ENCODE results near the gene KANSL1.

KANSL1 gene

DNA sequence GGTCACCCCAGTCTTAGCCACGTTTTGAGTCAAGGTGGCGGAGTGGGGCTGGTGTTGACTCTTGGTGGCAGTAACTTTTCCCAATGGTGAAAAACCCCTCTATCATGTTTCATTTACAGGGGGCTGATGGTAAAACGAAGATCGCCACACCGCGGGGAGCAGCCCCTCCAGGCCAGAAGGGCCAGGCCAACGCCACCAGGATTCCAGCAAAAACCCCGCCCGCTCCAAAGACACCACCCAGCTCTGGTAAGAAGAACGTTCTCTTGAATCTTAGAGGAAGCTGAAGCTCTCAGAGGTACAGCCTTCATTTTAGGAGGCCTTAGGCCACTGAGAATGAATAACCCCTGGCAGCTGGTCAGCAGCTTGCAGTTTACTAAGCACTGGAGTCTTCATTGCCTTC lies 201.9 kb downstream of the KANSL1 start:
- no peak for DNase-seq
- Histone ChIP-seq H3K27me3 (no peaks in the 10 kb centered on the region), H3K4me1 (no peaks in the 10 kb centered on the region), H3K27ac (no peak overlapping the region), H3K36me3 (no peaks in the 10 kb centered on the region), H3K4me3 (no peak overlapping the region), H3K9me3 (no peaks in the 10 kb centered on the region)
- intact Hi-C loops (cut with DNase I; ENCODE audit: low total_unique reads) = no loop called here
- no peak for TF ChIP-seq CTCF (IDR thresholded peaks at IDR 0.05)

GRCh38 chr17:45990886-45991285 lies 202.3 kb downstream of the KANSL1 start:
- Histone ChIP-seq H3K9me3 (no peaks in the 10 kb centered on the region), H3K27me3 (no peaks in the 10 kb centered on the region), H3K4me1 (no peaks in the 10 kb centered on the region), H3K4me3 (no peak overlapping the region), H3K27ac (no peak overlapping the region), H3K36me3 (no peaks in the 10 kb centered on the region)
- intact Hi-C loops (cut with DNase I; ENCODE audit: low total_unique reads) = no loop called here
- TF ChIP-seq CTCF (IDR thresholded peaks at IDR 0.05) = no peak
- no peak for DNase-seq

GRCh38 chr17:45989759-45990158 lies 203.5 kb downstream of the KANSL1 start:
- H3K4me1 ChIP-seq = no peaks in the 10 kb centered on the region
- TF ChIP-seq CTCF (IDR thresholded peaks at IDR 0.05) = no peak
- no peak overlapping the region for H3K4me3 ChIP-seq
- no peak overlapping the region for H3K27ac ChIP-seq
- intact Hi-C loops (cut with DNase I; ENCODE audit: low total_unique reads) = no loop called here
- no peaks in the 10 kb centered on the region for H3K36me3 ChIP-seq
- no peak for DNase-seq
- no peaks in the 10 kb centered on the region for H3K9me3 ChIP-seq
- H3K27me3 ChIP-seq = no peaks in the 10 kb centered on the region

GRCh38 chr17:45987706-45988105 lies 205.5 kb downstream of the KANSL1 start:
- Histone ChIP-seq H3K36me3 (no peaks in the 10 kb centered on the region), H3K4me3 (no peak overlapping the region), H3K9me3 (no peaks in the 10 kb centered on the region), H3K4me1 (no peaks in the 10 kb centered on the region), H3K27ac (no peak overlapping the region), H3K27me3 (peaks cover 0 to 8% of the 10 kb centered on the region in 2 donors)
- no peak for TF ChIP-seq CTCF (IDR thresholded peaks at IDR 0.05)
- intact Hi-C loops (cut with DNase I; ENCODE audit: low total_unique reads) = no loop called here
- DNase-seq = no peak

- no peak overlapping the region for H3K27ac ChIP-seq
- TF ChIP-seq CTCF (IDR thresholded peaks at IDR 0.05) = no peak
- no peaks in the 10 kb centered on the region for H3K9me3 ChIP-seq
- no peaks in the 10 kb centered on the region for H3K36me3 ChIP-seq
- intact Hi-C loops (cut with DNase I; ENCODE audit: low total_unique reads) = no loop called here
- H3K4me3 ChIP-seq = no peak overlapping the region
- no peaks in the 10 kb centered on the region for H3K4me1 ChIP-seq
- H3K27me3 ChIP-seq = peaks cover 0 to 8% of the 10 kb centered on the region in 2 donors
- no peak for DNase-seq
Measured at GRCh38 chr17:45986056-45986455, 207.2 kb downstream of the KANSL1 start.

- no peak for TF ChIP-seq CTCF (IDR thresholded peaks at IDR 0.05)
- H3K27me3 ChIP-seq = peaks cover 0 to 8% of the 10 kb centered on the region in 2 donors
- DNase-seq = no peak
- H3K4me1 ChIP-seq = no peaks in the 10 kb centered on the region
- no peak overlapping the region for H3K4me3 ChIP-seq
- H3K9me3 ChIP-seq = no peaks in the 10 kb centered on the region
- intact Hi-C loops (cut with DNase I; ENCODE audit: low total_unique reads) = no loop called here
- no peaks in the 10 kb centered on the region for H3K36me3 ChIP-seq
- H3K27ac ChIP-seq = no peak overlapping the region
Measured at GRCh38 chr17:45985447-45985846, 207.8 kb downstream of the KANSL1 start.

Measured in tibial artery (tissue), 4 donors.